ENCODE results near the gene AMACR. TPM values are rescaled to one million over a fixed set of nuclear protein-coding genes. Genes with fewer than 3 reads are reported as not detected.
"Not testable (repeated sequence)": the region's sequence is repeated elsewhere in the genome, so short reads cannot be mapped to it uniquely, and the experiment has no call there.

The AMACR gene
- total RNA-seq, 2 donors from 2014 or later, result 7.3 to 8.4 TPM

GRCh38 chr5:34035756-34036155, 27.9 kb upstream of the AMACR start:
- H3K27ac ChIP-seq, result no peak overlapping the region
- no peak for ATAC-seq (ENCODE audit: insufficient number of reproducible peaks, low FRiP score, low read depth)
- TF ChIP-seq, protein P1, sequence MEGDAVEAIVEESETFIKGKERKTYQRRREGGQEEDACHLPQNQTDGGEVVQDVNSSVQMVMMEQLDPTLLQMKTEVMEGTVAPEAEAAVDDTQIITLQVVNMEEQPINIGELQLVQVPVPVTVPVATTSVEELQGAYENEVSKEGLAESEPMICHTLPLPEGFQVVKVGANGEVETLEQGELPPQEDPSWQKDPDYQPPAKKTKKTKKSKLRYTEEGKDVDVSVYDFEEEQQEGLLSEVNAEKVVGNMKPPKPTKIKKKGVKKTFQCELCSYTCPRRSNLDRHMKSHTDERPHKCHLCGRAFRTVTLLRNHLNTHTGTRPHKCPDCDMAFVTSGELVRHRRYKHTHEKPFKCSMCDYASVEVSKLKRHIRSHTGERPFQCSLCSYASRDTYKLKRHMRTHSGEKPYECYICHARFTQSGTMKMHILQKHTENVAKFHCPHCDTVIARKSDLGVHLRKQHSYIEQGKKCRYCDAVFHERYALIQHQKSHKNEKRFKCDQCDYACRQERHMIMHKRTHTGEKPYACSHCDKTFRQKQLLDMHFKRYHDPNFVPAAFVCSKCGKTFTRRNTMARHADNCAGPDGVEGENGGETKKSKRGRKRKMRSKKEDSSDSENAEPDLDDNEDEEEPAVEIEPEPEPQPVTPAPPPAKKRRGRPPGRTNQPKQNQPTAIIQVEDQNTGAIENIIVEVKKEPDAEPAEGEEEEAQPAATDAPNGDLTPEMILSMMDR (IDR thresholded peaks at IDR 0.05), result no peak
- DNase-seq (ENCODE audit: low spot score), result no peak
- no peaks in the 10 kb centered on the region for H3K27me3 ChIP-seq (replicated peaks; ENCODE audit: insufficient read depth)
- no peaks in the 10 kb centered on the region for H3K36me3 ChIP-seq
- H3K4me1 ChIP-seq (ENCODE audit: control insufficient read depth in 1 of 2, low read depth in 2 of 2), result peaks cover 0 to 11% of the 10 kb centered on the region in 2 donors
- H3K4me3 ChIP-seq, result no peak overlapping the region
- no peaks in the 10 kb centered on the region for H3K9me3 ChIP-seq

DNA sequence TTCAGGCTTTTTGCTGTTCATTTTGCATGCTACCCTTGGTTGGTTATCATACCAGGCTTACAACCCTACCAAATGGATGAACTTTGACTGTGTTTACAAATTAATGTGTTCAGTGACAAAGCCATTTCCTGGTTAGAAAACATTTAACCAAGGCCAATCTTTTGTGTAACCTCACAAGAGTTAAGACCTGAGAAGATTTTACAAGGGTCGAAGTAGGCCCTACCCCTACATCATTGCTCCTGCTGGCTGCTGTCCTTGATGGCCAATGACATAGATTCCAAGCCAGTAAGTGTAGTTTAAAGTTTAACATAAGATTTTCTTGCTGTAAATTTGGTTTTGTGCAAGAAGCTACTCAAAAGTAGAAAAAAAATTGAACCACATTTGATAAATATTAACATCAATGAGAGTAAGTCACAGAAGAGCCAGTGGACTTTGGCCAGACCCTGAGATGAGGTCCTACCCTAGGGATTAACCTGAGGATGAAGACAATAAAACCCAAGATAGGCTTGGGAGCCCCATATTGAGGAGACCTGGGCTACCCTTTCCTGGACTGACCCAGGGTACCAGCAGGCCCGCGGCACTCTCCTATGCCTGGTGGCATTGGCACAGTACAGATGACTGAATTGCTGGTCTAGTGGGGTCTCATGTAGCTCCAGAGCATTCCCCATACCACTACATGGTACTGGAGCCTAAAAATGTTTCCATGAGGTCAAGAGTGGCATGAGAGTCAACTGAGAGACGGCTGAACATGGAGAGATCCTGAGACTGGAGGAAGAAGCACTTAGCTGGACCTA, 26.9 kb upstream of the AMACR start:
- DNase-seq (ENCODE audit: low spot score) (no peak), ATAC-seq (ENCODE audit: insufficient number of reproducible peaks, low FRiP score, low read depth) (no peak)
- Histone ChIP-seq H3K4me1 (ENCODE audit: control insufficient read depth in 1 of 2, low read depth in 2 of 2) (peaks cover 0 to 11% of the 10 kb centered on the region in 2 donors), H3K27ac (no peak overlapping the region), H3K4me3 (no peak overlapping the region), H3K36me3 (no peaks in the 10 kb centered on the region), H3K9me3 (no peaks in the 10 kb centered on the region), H3K27me3 (replicated peaks; ENCODE audit: insufficient read depth) (no peaks in the 10 kb centered on the region)
- TF ChIP-seq, protein P1 (IDR thresholded peaks at IDR 0.05), result no peak

DNA sequence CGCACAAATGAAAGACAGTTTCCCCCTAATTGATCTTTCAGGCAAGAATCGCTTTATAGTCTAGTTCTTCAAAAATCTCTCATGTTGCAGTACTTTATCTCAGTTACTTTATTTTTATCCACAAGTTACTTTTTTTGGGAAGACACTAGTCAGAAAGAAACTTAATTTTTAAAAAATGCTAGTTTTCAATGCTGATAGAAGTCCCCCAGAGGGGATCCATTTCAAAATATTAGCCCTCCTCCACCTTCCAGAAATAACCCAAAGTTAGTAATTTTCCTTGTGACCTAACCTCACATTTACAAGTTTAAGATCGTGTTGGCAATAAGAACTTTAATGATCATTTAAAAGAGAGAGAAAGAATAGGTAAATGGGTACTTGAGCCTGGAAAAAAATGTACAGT, 24.1 kb upstream of the AMACR start:
- H3K4me1 ChIP-seq (ENCODE audit: control insufficient read depth in 1 of 2, low read depth in 2 of 2), result peaks cover 0 to 3% of the 10 kb centered on the region in 2 donors
- ATAC-seq (ENCODE audit: insufficient number of reproducible peaks, low FRiP score, low read depth), result no peak
- TF ChIP-seq, protein P1 (IDR thresholded peaks at IDR 0.05), result no peak

DNA sequence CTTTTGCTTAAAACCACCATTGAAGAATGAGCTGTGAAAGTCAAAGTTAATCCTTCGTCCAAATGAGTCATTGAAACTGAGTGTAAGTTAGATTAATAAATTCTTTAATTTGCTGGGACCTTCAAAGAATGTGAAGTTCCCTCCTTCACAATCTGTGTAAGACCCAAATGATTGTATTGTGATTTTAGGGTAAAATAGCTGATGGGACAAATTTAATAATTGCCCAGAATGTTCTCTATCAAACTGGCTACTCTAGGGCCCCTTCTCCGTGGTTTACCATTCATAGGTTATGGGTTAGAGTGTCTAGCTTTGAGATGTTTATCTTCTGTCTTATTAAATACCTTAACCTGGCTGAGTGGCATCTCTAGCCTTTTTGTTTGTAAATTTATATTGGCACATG, 23.3 kb upstream of the AMACR start:
- H3K27me3 ChIP-seq (replicated peaks; ENCODE audit: insufficient read depth), result no peaks in the 10 kb centered on the region
- ATAC-seq (ENCODE audit: insufficient number of reproducible peaks, low FRiP score, low read depth) (no peak), DNase-seq (ENCODE audit: low spot score) (no peak)
- TF ChIP-seq, protein P1 (IDR thresholded peaks at IDR 0.05), result no peak
- no peaks in the 10 kb centered on the region for H3K4me1 ChIP-seq (ENCODE audit: control insufficient read depth in 1 of 2, low read depth in 2 of 2)
- no peak overlapping the region for H3K4me3 ChIP-seq
- H3K27ac ChIP-seq, result no peak overlapping the region
- H3K9me3 ChIP-seq, result no peaks in the 10 kb centered on the region
- no peaks in the 10 kb centered on the region for H3K36me3 ChIP-seq

More for the DNA sequence above, 24.1 kb upstream of the AMACR start:
- Histone ChIP-seq H3K27me3 (replicated peaks; ENCODE audit: insufficient read depth) (no peaks in the 10 kb centered on the region), H3K4me3 (no peak overlapping the region), H3K36me3 (no peaks in the 10 kb centered on the region), H3K27ac (no peak overlapping the region), H3K9me3 (no peaks in the 10 kb centered on the region)
- DNase-seq (ENCODE audit: low spot score), result no peak

DNA sequence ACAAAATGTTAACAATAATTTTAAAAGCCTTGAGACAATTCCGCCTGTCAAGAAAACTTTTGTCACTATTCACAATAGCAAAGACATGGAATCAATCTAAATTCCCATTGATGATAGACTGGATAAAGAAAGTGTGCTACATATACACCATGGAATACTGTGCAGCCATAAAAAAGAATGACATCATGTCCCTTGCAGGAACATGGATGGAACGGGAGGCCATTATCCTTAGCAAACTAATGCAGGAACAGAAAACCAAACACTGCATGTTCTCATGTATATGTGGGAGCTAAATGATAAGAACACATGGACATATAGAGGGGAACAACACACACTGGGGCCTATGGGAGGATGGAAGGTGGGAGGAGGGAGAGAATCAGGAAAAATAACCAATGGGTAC, 22.7 kb upstream of the AMACR start:
- not testable (repeated sequence) for H3K4me3 ChIP-seq; H3K36me3 ChIP-seq; ATAC-seq (ENCODE audit: insufficient number of reproducible peaks, low FRiP score, low read depth); DNase-seq (ENCODE audit: low spot score); H3K9me3 ChIP-seq; H3K4me1 ChIP-seq (ENCODE audit: control insufficient read depth in 1 of 2, low read depth in 2 of 2); H3K27me3 ChIP-seq (replicated peaks; ENCODE audit: insufficient read depth); H3K27ac ChIP-seq
